ENCODE results near the gene RFC3. TPM values are rescaled to one million over a fixed set of nuclear protein-coding genes. Genes with fewer than 3 reads are reported as not detected.

RFC3 gene
- polyA plus RNA-seq, 2 of the 4 experiments (the other 2 are of a cell fraction), result 45.3 to 54.5 TPM

DNA sequence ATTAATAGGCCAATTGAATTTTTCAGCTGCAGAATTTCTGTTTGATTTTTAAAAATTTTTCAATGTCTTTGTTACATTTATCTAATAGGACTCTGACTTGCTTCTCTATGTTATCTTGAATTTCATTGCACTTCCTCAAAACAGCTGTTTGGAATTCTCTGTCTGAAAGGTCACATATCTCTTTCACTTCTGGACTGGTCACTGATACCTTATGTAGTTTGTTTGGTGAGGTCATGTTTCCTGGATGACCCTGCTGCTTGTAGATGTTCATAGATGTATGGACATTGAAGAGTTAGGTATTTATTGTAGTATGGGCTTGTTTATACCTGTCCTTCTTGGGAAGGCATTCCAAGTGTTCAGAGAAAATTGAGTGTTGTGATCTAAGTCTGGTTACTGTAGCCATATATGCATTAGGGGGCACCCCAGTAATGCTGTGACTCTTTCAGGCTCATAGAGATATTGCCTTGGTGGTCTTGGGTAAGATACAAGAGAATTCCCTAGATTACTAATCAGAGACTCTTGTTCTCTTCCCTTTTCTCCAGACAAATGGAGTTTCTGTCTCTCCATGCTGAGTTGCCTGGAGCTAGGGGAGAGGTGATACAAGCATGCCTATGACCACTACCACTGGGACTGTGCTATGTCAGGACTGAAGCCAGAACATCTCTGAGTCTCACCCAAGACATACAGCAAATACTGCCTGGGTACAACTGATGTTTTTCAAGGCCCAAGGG is 27.8 kb downstream of the RFC3 start (continued):
- TF ChIP-seq, protein P1, sequence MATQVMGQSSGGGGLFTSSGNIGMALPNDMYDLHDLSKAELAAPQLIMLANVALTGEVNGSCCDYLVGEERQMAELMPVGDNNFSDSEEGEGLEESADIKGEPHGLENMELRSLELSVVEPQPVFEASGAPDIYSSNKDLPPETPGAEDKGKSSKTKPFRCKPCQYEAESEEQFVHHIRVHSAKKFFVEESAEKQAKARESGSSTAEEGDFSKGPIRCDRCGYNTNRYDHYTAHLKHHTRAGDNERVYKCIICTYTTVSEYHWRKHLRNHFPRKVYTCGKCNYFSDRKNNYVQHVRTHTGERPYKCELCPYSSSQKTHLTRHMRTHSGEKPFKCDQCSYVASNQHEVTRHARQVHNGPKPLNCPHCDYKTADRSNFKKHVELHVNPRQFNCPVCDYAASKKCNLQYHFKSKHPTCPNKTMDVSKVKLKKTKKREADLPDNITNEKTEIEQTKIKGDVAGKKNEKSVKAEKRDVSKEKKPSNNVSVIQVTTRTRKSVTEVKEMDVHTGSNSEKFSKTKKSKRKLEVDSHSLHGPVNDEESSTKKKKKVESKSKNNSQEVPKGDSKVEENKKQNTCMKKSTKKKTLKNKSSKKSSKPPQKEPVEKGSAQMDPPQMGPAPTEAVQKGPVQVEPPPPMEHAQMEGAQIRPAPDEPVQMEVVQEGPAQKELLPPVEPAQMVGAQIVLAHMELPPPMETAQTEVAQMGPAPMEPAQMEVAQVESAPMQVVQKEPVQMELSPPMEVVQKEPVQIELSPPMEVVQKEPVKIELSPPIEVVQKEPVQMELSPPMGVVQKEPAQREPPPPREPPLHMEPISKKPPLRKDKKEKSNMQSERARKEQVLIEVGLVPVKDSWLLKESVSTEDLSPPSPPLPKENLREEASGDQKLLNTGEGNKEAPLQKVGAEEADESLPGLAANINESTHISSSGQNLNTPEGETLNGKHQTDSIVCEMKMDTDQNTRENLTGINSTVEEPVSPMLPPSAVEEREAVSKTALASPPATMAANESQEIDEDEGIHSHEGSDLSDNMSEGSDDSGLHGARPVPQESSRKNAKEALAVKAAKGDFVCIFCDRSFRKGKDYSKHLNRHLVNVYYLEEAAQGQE (IDR thresholded peaks at IDR 0.05), result no peak
- no peak for TF ChIP-seq TFCP2L1 (CRISPR knock-in tag; IDR thresholded peaks at IDR 0.05)
- no peak for TF ChIP-seq NPAS2 (CRISPR knock-in tag; IDR thresholded peaks at IDR 0.05; ENCODE audit: borderline replicate concordance)
- no peak for TF ChIP-seq EHF (CRISPR knock-in tag; IDR thresholded peaks at IDR 0.05)
- no peak for TF ChIP-seq MAZ (IDR thresholded peaks at IDR 0.05; ENCODE audit: borderline replicate concordance, low read depth, low read length)
- TF ChIP-seq NR3C1 (IDR thresholded peaks at IDR 0.05), result no peak
- no peak for TF ChIP-seq FOXS1 (CRISPR knock-in tag; IDR thresholded peaks at IDR 0.05)

DNA sequence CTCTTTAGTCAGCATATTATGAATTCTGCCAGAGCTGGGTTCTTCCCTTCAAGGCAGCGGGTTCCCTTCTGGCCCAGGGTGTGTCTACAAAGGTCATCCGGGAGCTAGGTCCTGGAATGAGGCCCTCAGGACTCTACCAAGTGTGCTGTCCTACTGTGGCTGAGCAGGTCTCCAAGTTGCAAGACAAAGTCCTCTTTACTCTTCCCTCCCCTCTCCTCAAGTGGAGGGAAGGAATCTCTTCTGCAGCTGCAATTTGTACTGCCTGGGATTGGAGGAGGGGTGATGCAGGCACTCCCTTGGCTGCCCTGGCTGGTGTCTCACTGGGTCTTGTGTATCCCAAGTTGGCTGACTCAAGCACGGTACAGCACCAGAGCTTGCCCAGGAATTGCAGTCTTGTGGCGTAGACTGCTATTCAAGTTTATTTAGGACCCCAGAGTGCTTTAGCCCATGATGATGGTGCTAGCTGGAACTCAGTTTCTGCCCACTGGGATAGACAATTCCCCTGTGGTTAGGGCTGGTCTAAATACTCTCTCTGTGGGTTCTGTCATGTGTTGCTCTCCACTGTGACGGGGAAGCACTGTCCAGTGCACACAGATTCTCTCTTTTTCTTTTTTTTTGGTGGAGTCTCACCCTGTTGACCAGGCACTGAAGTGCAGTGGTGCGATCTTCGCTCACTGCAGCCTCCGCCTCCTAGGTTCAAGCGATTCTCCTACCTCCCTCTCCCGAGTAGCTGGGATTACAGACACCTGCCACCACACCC is 28.5 kb downstream of the RFC3 start:
- FAIRE-seq (no peak), ATAC-seq (no peak; a peak in 1 of 6 replicates), DNase-seq (ENCODE audit: low read depth in 1 of 2, low spot score in 1 of 2) (no peak)
- no peak overlapping the region for H3K4me3 ChIP-seq
- H3K4me1 ChIP-seq, result no peaks in the 10 kb centered on the region
- no peak overlapping the region for H3K4me2 ChIP-seq
- POLR2A ChIA-PET, result no interaction called here
- CTCF ChIA-PET, result no interaction called here
- H3K27ac ChIP-seq, result no peak overlapping the region
- H3K9me3 ChIP-seq, result no peaks in the 10 kb centered on the region
- 100% methylated on average over 5 of the region's 10 CpGs for WGBS (ENCODE audit: missing lambda C conversion rate)
- TF ChIP-seq ZSCAN20 (CRISPR knock-in tag; IDR thresholded peaks at IDR 0.05) (no peak), RARB (CRISPR knock-in tag; IDR thresholded peaks at IDR 0.05) (no peak), PHF8 (IDR thresholded peaks at IDR 0.05; ENCODE audit: borderline replicate concordance, low read depth) (no peak), NPAS2 (CRISPR knock-in tag; IDR thresholded peaks at IDR 0.05; ENCODE audit: borderline replicate concordance) (no peak), CEBPB (IDR thresholded peaks at IDR 0.05) (no peak), CBX2 (IDR thresholded peaks at IDR 0.05; ENCODE audit: borderline replicate concordance, low read depth) (no peak)
- TF ChIP-seq, protein P2, sequence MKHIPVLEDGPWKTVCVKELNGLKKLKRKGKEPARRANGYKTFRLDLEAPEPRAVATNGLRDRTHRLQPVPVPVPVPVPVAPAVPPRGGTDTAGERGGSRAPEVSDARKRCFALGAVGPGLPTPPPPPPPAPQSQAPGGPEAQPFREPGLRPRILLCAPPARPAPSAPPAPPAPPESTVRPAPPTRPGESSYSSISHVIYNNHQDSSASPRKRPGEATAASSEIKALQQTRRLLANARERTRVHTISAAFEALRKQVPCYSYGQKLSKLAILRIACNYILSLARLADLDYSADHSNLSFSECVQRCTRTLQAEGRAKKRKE (CRISPR knock-in tag; IDR thresholded peaks at IDR 0.05; ENCODE audit: low read depth), result no peak
- TF ChIP-seq, protein P3, sequence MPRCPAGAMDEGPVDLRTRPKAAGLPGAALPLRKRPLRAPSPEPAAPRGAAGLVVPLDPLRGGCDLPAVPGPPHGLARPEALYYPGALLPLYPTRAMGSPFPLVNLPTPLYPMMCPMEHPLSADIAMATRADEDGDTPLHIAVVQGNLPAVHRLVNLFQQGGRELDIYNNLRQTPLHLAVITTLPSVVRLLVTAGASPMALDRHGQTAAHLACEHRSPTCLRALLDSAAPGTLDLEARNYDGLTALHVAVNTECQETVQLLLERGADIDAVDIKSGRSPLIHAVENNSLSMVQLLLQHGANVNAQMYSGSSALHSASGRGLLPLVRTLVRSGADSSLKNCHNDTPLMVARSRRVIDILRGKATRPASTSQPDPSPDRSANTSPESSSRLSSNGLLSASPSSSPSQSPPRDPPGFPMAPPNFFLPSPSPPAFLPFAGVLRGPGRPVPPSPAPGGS (IDR thresholded peaks at IDR 0.05), result no peak

DNA sequence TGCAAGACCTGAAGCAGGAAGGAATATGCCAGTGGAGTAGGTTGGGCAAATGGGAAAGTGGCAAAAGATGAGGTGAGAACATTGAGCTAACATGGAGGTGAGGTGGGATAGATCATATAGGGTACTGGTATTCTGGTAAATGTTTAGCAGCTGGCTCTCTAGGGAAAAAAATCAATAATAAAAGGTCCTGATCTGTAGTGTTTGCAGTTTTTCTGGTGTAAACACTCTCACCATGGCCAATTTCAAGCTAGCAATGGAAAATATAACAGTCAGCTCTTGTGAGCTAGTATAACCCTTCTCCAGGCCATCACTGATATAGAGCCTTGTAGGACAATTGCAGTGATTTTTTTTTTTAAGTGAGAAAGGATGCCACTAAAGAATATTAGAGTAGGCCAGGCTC is 31.3 kb downstream of the RFC3 start:
- ChIA-PET POLR2A (no interaction called here), CTCF (interaction anchor here (0.6 to 1.0 kb wide), 2 partner anchors 21 to 285 kb away, joined by 3 to 4 read pairs; no protein-coding TSS in a partner anchor)
- Histone ChIP-seq H3K4me3 (no peak overlapping the region), H3K4me1 (no peaks in the 10 kb centered on the region), H3K9me3 (no peaks in the 10 kb centered on the region), H3K4me2 (no peak overlapping the region), H3K27ac (no peak overlapping the region)
- FAIRE-seq (no peak), ATAC-seq (no peak), DNase-seq (ENCODE audit: low read depth in 1 of 2, low spot score in 1 of 2) (no peak)
- no peak for TF ChIP-seq KDM1A (IDR thresholded peaks at IDR 0.05; ENCODE audit: low read depth)
- no peak for TF ChIP-seq CHD4 (IDR thresholded peaks at IDR 0.05; ENCODE audit: borderline replicate concordance)
- no peak for TF ChIP-seq POLR2A (IDR thresholded peaks at IDR 0.05; ENCODE audit: low read length)
